Measurements from ENCODE around the gene PPP1R27. TPM values are rescaled to one million over a fixed set of nuclear protein-coding genes. Genes with fewer than 3 reads are reported as not detected.
A peak's percentile ranks its signal among the peaks of the same experiment; 100 is the strongest.

PPP1R27 gene
- total RNA-seq, 4 donors from 2014 or later, result not detected

- Histone ChIP-seq H3K4me3 (peak overlapping the region in 2 of 4 donors; percentile 89 to 97), H3K36me3 (peaks cover 0 to 20% (median 0%) of the 10 kb centered on the region in 3 donors), H3K27me3 (no peaks in the 10 kb centered on the region), H3K4me1 (peaks cover 12 to 74% (median 20%) of the 10 kb centered on the region in 4 donors), H3K9me3 (no peaks in the 10 kb centered on the region), H3K27ac (peak overlapping the region; percentile 98 to 100 (median 99))
- peak in 2 of 3 donors; percentile 59 to 61 for DNase-seq
- TF ChIP-seq POLR2A (IDR thresholded peaks at IDR 0.05) (no peak), CTCF (IDR thresholded peaks at IDR 0.05) (no peak)
These were observed 33.9 kb upstream of the PPP1R27 start for GRCh38 chr17:81868674-81869220.

GRCh38 chr17:81867991-81868673 lies 33.3 kb upstream of the PPP1R27 start:
- no peaks in the 10 kb centered on the region for H3K27me3 ChIP-seq
- no peak for TF ChIP-seq POLR2A (IDR thresholded peaks at IDR 0.05)
- no peak for TF ChIP-seq CTCF (IDR thresholded peaks at IDR 0.05)
- no peak for DNase-seq
- H3K27ac ChIP-seq, result peak overlapping the region in 3 of 4 donors; percentile 99 to 100 (median 99)
- H3K9me3 ChIP-seq, result no peaks in the 10 kb centered on the region
- peaks cover 12 to 80% (median 20%) of the 10 kb centered on the region in 4 donors for H3K4me1 ChIP-seq
- peak overlapping the region in 2 of 4 donors; percentile 18 to 89 for H3K4me3 ChIP-seq
- peaks cover 0 to 20% (median 0%) of the 10 kb centered on the region in 3 donors for H3K36me3 ChIP-seq

- peaks cover 12 to 82% (median 19%) of the 10 kb centered on the region in 4 donors for H3K4me1 ChIP-seq
- no peaks in the 10 kb centered on the region for H3K27me3 ChIP-seq
- TF ChIP-seq POLR2A (IDR thresholded peaks at IDR 0.05), result peak in 1 of 2 donors; percentile 42
- TF ChIP-seq CTCF (IDR thresholded peaks at IDR 0.05), result no peak
- peaks cover 0 to 20% (median 0%) of the 10 kb centered on the region in 3 donors for H3K36me3 ChIP-seq
- peak overlapping the region in 1 of 4 donors; percentile 11 for H3K4me3 ChIP-seq
- no peaks in the 10 kb centered on the region for H3K9me3 ChIP-seq
- H3K27ac ChIP-seq, result peak overlapping the region; percentile 20 to 100 (median 99)
- peak in 2 of 3 donors; percentile 63 to 77 for DNase-seq
These were observed 32.5 kb upstream of the PPP1R27 start for GRCh38 chr17:81867170-81867990.

GRCh38 chr17:81866440-81867169 lies 31.8 kb upstream of the PPP1R27 start:
- peak in 1 of 6 experiments; percentile 2 for TF ChIP-seq CTCF (IDR thresholded peaks at IDR 0.05)
- TF ChIP-seq POLR2A (IDR thresholded peaks at IDR 0.05), result no peak
- no peaks in the 10 kb centered on the region for H3K27me3 ChIP-seq
- DNase-seq, result no peak
- peaks cover 12 to 84% (median 20%) of the 10 kb centered on the region in 4 donors for H3K4me1 ChIP-seq
- peak overlapping the region in 2 of 4 donors; percentile 10 to 11 for H3K4me3 ChIP-seq
- H3K36me3 ChIP-seq, result peaks cover 0 to 20% (median 0%) of the 10 kb centered on the region in 3 donors
- no peaks in the 10 kb centered on the region for H3K9me3 ChIP-seq
- peak overlapping the region; percentile 20 to 100 (median 99) for H3K27ac ChIP-seq
